OCI-LY1 (cell line): ENCODE measurements around the gene FOXL3.
"Not testable (repeated sequence)": the region's sequence is repeated elsewhere in the genome, so short reads cannot be mapped to it uniquely, and the experiment has no call there.

ENCODE experiments used
- H2AFZ ChIP-seq: fragments of 200-600 bp; sonication (generic), shearing (Covaris generic); 2 replicates; pipeline ENCODE4 v1.6.0; 2014; ENCODE audit warnings: antibody characterized with exemption, mild to moderate bottlenecking, low read length
- H3F3A ChIP-seq: fragments of 200-600 bp; sonication (generic), shearing (Covaris generic); 2 replicates; pipeline ENCODE4 v1.6.0; 2014; ENCODE audit warnings: mild to moderate bottlenecking, antibody characterized with exemption, low read length, moderate library complexity; ENCODE audit not compliant: insufficient read depth
- H3K27ac ChIP-seq: fragments of 200-600 bp; sonication (generic); 2 replicates; pipeline ENCODE4 v1.5.1; 2014; ENCODE audit warnings: low read length, mixed run types, mild to moderate bottlenecking, low read depth; ENCODE audit not compliant: poor library complexity, severe bottlenecking
- H3K27me3 ChIP-seq: fragments of 200-600 bp; sonication (generic); 2 replicates; pipeline ENCODE4 v1.6.0; 2014; ENCODE audit warnings: antibody characterized with exemption, mild to moderate bottlenecking, low read length, moderate library complexity; ENCODE audit not compliant: insufficient read depth
- H3K36me3 ChIP-seq: fragments of 200-600 bp; sonication (generic); 2 replicates; pipeline ENCODE4 v1.6.1; 2014; ENCODE audit warnings: mild to moderate bottlenecking, antibody characterized with exemption, low read length, moderate library complexity, mixed read lengths; ENCODE audit not compliant: insufficient read depth
- H3K4me1 ChIP-seq: fragments of 200-600 bp; sonication (generic); 2 replicates; pipeline ENCODE4 v1.5.1; 2014; ENCODE audit warnings: mild to moderate bottlenecking, low read length, moderate library complexity; ENCODE audit not compliant: insufficient read depth, severe bottlenecking
- H3K4me2 ChIP-seq: fragments of 200-600 bp; sonication (generic), shearing (Covaris generic); 2 replicates; pipeline ENCODE4 v1.6.1; 2014; ENCODE audit warnings: low read length
- H3K4me3 ChIP-seq: fragments of 200-600 bp; sonication (generic); 2 replicates; pipeline ENCODE4 v1.5.1; 2014; ENCODE audit warnings: low read length, low read depth, mild to moderate bottlenecking, mixed read lengths; ENCODE audit not compliant: poor library complexity, severe bottlenecking
- H3K79me2 ChIP-seq: fragments of 200-600 bp; shearing (Covaris generic); 2 replicates; pipeline ENCODE4 v1.6.1; 2016; ENCODE audit warnings: mixed run types, low read length, mixed read lengths; ENCODE audit not compliant: insufficient read depth
- H3K9ac ChIP-seq: fragments of 200-600 bp; sonication (generic), shearing (Covaris generic); 2 replicates; pipeline ENCODE4 v1.6.1; 2014; ENCODE audit warnings: mild to moderate bottlenecking, low read length, mixed read lengths
- H3K9me2 ChIP-seq: fragments of 200-600 bp; sonication (generic), shearing (Covaris generic); 2 replicates; pipeline ENCODE4 v1.6.1; 2014; ENCODE audit warnings: low read depth, mild to moderate bottlenecking, low read length, mixed read lengths
- H3K9me3 ChIP-seq: fragments of 200-600 bp; shearing (Covaris generic); 2 replicates; pipeline ENCODE4 v1.6.1; 2014; ENCODE audit warnings: low read length, mixed read lengths
- H4K20me1 ChIP-seq: fragments of 200-600 bp; sonication (generic), shearing (Covaris generic); 2 replicates; pipeline ENCODE4 v1.6.0; 2016; ENCODE audit warnings: mild to moderate bottlenecking, low read length; ENCODE audit not compliant: insufficient read depth
- EZH2 ChIP-seq: fragments of 200-600 bp; sonication (generic), shearing (Covaris generic); IDR thresholded peaks from 2 replicates; pipeline ENCODE4 v1.8.0; 2017; ENCODE audit warnings: borderline replicate concordance, mixed run types, mild to moderate bottlenecking, antibody characterized with exemption, low read length, moderate library complexity, mixed read lengths
- TF ChIP-seq, protein P1 (sequence below): fragments of 200-600 bp; sonication (generic), shearing (Covaris generic); IDR thresholded peaks from 2 replicates; pipeline ENCODE4 v1.5.1; 2017; ENCODE audit warnings: mild to moderate bottlenecking, antibody characterized with exemption, low read length, moderate library complexity, mixed read lengths

Gene FOXL3

DNA sequence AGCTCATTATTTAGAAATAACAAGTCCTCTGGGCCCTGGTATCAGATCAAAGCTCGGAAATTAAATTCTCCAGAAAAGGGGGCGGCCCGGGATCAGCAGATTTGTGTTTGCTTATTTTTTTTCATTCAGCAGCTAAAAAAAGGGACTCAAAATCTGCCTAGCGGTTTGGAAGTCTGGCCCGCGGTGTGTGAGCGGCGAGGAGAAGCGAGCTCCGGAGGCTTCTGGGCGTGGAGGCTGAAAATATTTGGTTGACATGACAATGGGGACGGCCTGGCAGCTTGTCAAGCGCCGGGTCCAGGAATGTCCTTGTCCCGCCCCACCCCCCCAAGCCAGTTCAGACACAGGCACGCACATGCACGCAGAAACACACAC lies 43.4 kb downstream of the FOXL3 start:
- no peak overlapping the region for H3K27ac ChIP-seq
- no peaks in the 10 kb centered on the region for H3K36me3 ChIP-seq
- TF ChIP-seq, protein P1, sequence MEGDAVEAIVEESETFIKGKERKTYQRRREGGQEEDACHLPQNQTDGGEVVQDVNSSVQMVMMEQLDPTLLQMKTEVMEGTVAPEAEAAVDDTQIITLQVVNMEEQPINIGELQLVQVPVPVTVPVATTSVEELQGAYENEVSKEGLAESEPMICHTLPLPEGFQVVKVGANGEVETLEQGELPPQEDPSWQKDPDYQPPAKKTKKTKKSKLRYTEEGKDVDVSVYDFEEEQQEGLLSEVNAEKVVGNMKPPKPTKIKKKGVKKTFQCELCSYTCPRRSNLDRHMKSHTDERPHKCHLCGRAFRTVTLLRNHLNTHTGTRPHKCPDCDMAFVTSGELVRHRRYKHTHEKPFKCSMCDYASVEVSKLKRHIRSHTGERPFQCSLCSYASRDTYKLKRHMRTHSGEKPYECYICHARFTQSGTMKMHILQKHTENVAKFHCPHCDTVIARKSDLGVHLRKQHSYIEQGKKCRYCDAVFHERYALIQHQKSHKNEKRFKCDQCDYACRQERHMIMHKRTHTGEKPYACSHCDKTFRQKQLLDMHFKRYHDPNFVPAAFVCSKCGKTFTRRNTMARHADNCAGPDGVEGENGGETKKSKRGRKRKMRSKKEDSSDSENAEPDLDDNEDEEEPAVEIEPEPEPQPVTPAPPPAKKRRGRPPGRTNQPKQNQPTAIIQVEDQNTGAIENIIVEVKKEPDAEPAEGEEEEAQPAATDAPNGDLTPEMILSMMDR: no peak
- TF ChIP-seq EZH2: no peak
- no peaks in the 10 kb centered on the region for H4K20me1 ChIP-seq
- H3K9ac ChIP-seq: no peak overlapping the region
- no peaks in the 10 kb centered on the region for H3K4me1 ChIP-seq
- H3K27me3 ChIP-seq: no peaks in the 10 kb centered on the region; the same call in 1 of the 2 replicates
- H3K9me2 ChIP-seq: no peaks in the 10 kb centered on the region
- 0 out of 2 replicates have a peak, but pooled peaks cover 4% of the 10 kb centered on the region for H3F3A ChIP-seq
- H3K4me2 ChIP-seq: no peak overlapping the region
- no peak overlapping the region for H2AFZ ChIP-seq
- no peak overlapping the region for H3K4me3 ChIP-seq
- H3K9me3 ChIP-seq: no peaks in the 10 kb centered on the region
- no peaks in the 10 kb centered on the region for H3K79me2 ChIP-seq

DNA sequence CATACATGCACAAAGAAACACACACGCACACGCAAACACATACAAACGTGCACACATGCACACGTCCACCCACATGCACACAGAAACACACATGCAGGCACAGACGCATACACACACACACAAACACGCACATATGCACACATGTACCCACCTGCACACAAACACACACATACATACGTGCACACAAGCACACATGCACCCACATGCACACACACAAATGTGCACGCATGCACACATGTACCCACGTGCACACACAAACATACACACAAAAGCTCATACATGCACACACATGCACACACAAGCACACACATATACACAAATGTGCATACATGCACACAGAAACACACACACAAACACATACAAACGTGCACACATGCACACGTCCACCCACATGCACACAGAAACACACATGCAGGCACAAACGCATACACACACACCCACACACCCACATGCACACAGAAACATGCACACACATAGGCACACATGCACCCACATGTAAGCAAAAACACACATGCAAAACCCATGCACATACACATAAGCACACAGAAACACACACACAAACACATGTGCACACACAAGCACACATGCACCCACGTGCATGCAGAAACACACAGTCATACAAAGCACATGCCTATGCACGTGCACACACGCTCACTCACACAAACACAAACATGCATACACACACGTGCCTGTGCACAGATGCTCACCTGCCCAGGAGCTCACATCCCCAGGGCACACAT lies 44.8 kb downstream of the FOXL3 start:
- Histone ChIP-seq H3K9me2 (no peaks in the 10 kb centered on the region), H3K27ac (no peak overlapping the region), H3K9ac (no peak overlapping the region), H3K36me3 (no peaks in the 10 kb centered on the region), H3K4me1 (no peaks in the 10 kb centered on the region), H3K4me2 (no peak overlapping the region), H3K27me3 (no peaks in the 10 kb centered on the region), H3K4me3 (no peak overlapping the region), H2AFZ (no peak overlapping the region), H3K79me2 (no peaks in the 10 kb centered on the region), H4K20me1 (no peaks in the 10 kb centered on the region), H3K9me3 (no peaks in the 10 kb centered on the region), H3F3A (0 out of 2 replicates have a peak, but pooled peaks cover 4% of the 10 kb centered on the region)
- no peak for TF ChIP-seq EZH2
- TF ChIP-seq, protein P1: no peak

DNA sequence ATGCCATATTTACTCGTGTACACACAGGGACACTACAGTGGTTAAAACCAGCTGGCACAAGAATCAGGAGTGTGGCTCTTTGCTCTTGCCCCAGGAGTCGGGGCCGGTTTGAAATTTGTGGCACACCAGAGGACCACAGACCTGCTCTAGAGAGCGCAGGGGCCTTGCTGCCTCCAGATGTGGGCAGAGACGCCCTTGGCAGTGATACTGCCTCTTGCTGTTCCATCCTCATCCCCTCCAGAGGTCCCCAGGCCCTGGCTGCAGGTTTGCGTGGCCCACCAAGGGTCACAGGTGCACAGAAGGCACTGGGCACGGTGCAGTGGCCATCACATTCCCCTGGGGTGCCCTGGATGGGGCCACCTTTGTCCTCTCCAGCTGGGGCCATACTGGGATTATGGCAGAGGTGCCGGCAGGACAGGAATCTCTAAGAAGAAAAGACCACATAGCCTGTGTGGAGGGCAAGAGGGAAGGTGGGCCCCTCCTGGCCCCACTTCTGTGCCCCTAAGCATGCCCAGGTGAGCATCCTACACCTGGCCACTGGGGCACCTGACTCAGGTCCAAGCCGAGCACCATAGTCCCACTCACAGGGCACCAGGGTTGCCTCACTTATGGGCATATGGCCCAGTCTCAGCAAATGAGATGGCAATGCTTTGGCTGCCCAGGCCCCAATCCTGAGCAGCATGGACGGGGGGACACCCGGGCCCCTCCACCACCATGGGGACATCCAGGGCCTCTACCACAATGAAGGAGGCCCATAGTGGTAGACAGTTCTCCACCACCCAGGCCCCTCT lies 45.6 kb downstream of the FOXL3 start:
- H3K27me3 ChIP-seq: no peaks in the 10 kb centered on the region
- no peak overlapping the region for H3K4me3 ChIP-seq
- H3K9ac ChIP-seq: no peak overlapping the region
- H3K4me2 ChIP-seq: no peak overlapping the region
- H3F3A ChIP-seq: 0 out of 2 replicates have a peak, but pooled peaks cover 4% of the 10 kb centered on the region
- H3K79me2 ChIP-seq: no peaks in the 10 kb centered on the region
- no peaks in the 10 kb centered on the region for H3K9me2 ChIP-seq
- H3K27ac ChIP-seq: no peak overlapping the region
- H2AFZ ChIP-seq: no peak overlapping the region
- no peaks in the 10 kb centered on the region for H3K36me3 ChIP-seq
- TF ChIP-seq, protein P1: no peak
- TF ChIP-seq EZH2: no peak
- no peaks in the 10 kb centered on the region for H3K9me3 ChIP-seq
- no peaks in the 10 kb centered on the region for H4K20me1 ChIP-seq
- no peaks in the 10 kb centered on the region for H3K4me1 ChIP-seq

DNA sequence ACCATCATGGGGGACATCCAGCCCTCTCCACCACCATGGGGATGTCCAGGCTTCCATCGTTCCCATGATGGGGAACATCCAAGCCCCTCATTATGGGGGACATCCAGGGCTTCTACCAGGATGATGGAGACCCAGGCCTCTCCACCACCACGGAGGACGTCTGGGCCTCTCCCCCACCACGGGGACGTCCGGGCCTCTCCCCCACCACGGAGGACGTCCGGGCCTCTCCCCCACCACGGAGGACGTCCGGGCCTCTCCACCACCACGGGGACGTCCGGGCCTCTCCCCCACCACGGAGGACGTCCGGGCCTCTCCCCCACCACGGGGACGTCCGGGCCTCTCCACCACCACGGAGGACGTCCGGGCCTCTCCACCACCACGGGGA lies 46.2 kb downstream of the FOXL3 start:
- not testable (repeated sequence) for H4K20me1 ChIP-seq, H3K9me3 ChIP-seq, H3K36me3 ChIP-seq, H3K79me2 ChIP-seq, H3F3A ChIP-seq, H3K9ac ChIP-seq, H2AFZ ChIP-seq, H3K27me3 ChIP-seq, H3K9me2 ChIP-seq, H3K4me3 ChIP-seq, H3K27ac ChIP-seq, H3K4me1 ChIP-seq, H3K4me2 ChIP-seq
